Esophagus muscularis mucosa (tissue), 4 donors: Measurements from ENCODE around the gene BTN1A1. TPM values are rescaled to one million over a fixed set of nuclear protein-coding genes. Genes with fewer than 3 reads are reported as not detected.
A peak's percentile ranks its signal among the peaks of the same experiment; 100 is the strongest.

ENCODE experiments used
- DNase-seq: peaks from one replicate; pipeline ENCODE4 v3.0.0-alpha.2; 2017; ENCODE audit errors: extremely low spot score
- H3K27ac ChIP-seq, 4 donors: fragments of 200-600 bp; sonication (generic); replicated peaks in 1 of 4; 1 replicate in 3 of 4; 2 replicates in 1 of 4; pipeline ENCODE4 v1.5.1; 2016 to 2019; ENCODE audit warnings: mild to moderate bottlenecking in 1 of 4
- H3K27me3 ChIP-seq, 4 donors: fragments of 200-600 bp; sonication (generic); one replicate each; pipeline versions ENCODE4 v1.5.1 to v1.6.0; 2016 to 2019
- H3K36me3 ChIP-seq, 4 donors: fragments of 200-600 bp; sonication (generic); one replicate each; pipeline ENCODE4 v1.5.1; 2016 to 2019
- H3K4me1 ChIP-seq, 4 donors: fragments of 200-600 bp; sonication (generic); one replicate each; pipeline ENCODE4 v1.5.1; 2016 to 2019
- H3K4me3 ChIP-seq, 4 donors: fragments of 200-600 bp; sonication (generic); 1 replicate in 2 of 4; 2 replicates in 2 of 4; pipeline ENCODE4 v1.5.1; 2016 to 2019; ENCODE audit warnings: mild to moderate bottlenecking in 4 of 4, moderate library complexity in 1 of 4
- H3K9me3 ChIP-seq, 4 donors: fragments of 200-600 bp; sonication (generic); 1 replicate in 3 of 4; 2 replicates in 1 of 4; pipeline ENCODE4 v1.5.1; 2016 to 2019
- EP300 ChIP-seq: sonication (generic); formaldehyde crosslinking; IDR thresholded peaks from one replicate; pipeline ENCODE4 v1.6.1; 2017; ENCODE audit warnings: antibody characterized with exemption
- POLR2A ChIP-seq: fragments of 450-650 bp; IDR thresholded peaks from one replicate; pipeline ENCODE4 v1.6.1; 2017; ENCODE audit warnings: antibody characterized with exemption, moderate library complexity, mild to moderate bottlenecking, low read depth
- POLR2AphosphoS5 ChIP-seq, 2 donors: sonication (generic); formaldehyde crosslinking; IDR thresholded peaks; one replicate each; pipeline ENCODE4 v1.6.1; 2017; ENCODE audit warnings: antibody characterized with exemption in 2 of 2
- WGBS: methylation state at CpG from one replicate; pipeline ENCODE4 v1.1.5; 2018; 5-methylcytosine and 5-hydroxymethylcytosine counted together
- intact Hi-C: fragments of 100-400 bp; cut with DNase I; formaldehyde crosslinking; loops from one replicate; pipeline ENCODE4 v1.15.1; 2023
- total RNA-seq, 4 donors: library from RNA; depleted of rRNA; stranded (reverse); fragments of >200 nt; gene quantifications; one replicate each; pipeline versions ENCODE4 v1.1.0 to v1.2.1, GENCODE V29; 2016
- TF ChIP-seq, protein P1 (sequence below), 3 experiments: fragments of 200-600 bp in 2 of 3; fragments of 450-650 bp in 1 of 3; sonication (generic) in 2 of 3; IDR thresholded peaks; one replicate each; pipeline ENCODE4 v1.5.1; 2017 to 2019; ENCODE audit warnings: antibody characterized with exemption in 3 of 3, mild to moderate bottlenecking in 2 of 3, moderate library complexity in 1 of 3

BTN1A1 gene
- total RNA-seq, 4 donors from 2014 or later, result not detected

DNA sequence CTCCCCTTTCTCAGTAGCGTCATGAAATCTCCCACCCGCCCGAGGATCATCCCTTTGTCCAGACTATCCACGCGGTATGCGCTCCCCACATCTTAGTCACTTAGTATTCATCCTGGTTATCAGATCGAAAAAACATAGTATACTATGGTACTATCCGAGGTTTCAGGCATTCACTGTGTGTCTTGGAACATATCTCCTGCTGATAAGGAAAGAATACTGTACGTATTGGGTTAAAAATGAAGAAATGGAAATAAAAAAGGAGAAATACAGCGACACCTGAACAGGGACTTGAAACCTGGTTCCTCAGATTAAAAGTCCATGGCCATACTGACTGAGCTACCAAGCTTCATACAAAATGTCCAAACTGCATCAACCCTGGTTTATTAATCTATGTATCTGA, 52.1 kb downstream of the BTN1A1 start:
- no peak for DNase-seq
- TF ChIP-seq, protein P1, sequence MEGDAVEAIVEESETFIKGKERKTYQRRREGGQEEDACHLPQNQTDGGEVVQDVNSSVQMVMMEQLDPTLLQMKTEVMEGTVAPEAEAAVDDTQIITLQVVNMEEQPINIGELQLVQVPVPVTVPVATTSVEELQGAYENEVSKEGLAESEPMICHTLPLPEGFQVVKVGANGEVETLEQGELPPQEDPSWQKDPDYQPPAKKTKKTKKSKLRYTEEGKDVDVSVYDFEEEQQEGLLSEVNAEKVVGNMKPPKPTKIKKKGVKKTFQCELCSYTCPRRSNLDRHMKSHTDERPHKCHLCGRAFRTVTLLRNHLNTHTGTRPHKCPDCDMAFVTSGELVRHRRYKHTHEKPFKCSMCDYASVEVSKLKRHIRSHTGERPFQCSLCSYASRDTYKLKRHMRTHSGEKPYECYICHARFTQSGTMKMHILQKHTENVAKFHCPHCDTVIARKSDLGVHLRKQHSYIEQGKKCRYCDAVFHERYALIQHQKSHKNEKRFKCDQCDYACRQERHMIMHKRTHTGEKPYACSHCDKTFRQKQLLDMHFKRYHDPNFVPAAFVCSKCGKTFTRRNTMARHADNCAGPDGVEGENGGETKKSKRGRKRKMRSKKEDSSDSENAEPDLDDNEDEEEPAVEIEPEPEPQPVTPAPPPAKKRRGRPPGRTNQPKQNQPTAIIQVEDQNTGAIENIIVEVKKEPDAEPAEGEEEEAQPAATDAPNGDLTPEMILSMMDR (IDR thresholded peaks at IDR 0.05), result no peak
- TF ChIP-seq POLR2AphosphoS5 (IDR thresholded peaks at IDR 0.05) (no peak), POLR2A (no peak), EP300 (no peak)
- WGBS, result 94% methylated on average over 10 of the region's 10 CpGs
- no peaks in the 10 kb centered on the region for H3K27me3 ChIP-seq
- H3K36me3 ChIP-seq, result peaks cover 0 to 5% (median 0%) of the 10 kb centered on the region in 4 donors
- intact Hi-C loops, result loop anchor here (2.0 kb wide), 1 partner anchor 13 kb away; the partner anchor contains the start of gene HMGN4
- H3K27ac ChIP-seq, result no peak overlapping the region
- H3K4me1 ChIP-seq, result peaks cover 6 to 27% (median 21%) of the 10 kb centered on the region in 4 donors
- no peak overlapping the region for H3K4me3 ChIP-seq
- no peaks in the 10 kb centered on the region for H3K9me3 ChIP-seq

DNA sequence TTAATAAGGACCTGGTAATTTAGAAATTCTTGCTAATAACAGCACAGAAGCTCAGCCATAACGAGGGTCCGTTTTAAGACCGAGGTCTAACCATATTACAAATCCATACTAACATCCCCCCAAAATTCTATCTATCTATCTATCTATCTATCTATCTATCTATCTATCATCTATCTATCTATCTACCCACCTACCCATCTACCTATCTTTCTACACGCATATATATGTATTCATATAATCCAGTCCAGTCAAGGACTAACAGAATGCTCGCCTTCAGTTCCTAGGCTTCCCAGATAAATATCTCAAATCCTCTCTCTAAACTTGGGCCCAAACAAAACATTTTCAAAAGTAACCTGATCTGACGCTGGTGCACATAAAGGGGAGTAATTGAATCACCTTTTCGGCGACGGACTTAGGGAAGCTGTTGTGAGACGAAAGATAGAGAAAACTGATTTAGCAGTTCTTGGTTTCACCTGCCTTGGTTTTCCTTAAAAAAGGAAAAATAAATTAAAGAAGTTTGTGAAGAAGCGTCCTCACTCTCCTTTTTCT, 52.6 kb downstream of the BTN1A1 start:
- peak overlapping the region; percentile 75 to 85 (median 84) for H3K27ac ChIP-seq
- TF ChIP-seq, protein P1 (IDR thresholded peaks at IDR 0.05), result no peak
- TF ChIP-seq POLR2AphosphoS5 (IDR thresholded peaks at IDR 0.05), result no peak
- TF ChIP-seq POLR2A, result no peak
- no peak for TF ChIP-seq EP300
- intact Hi-C loops, result loop anchor here (2.0 kb wide), 1 partner anchor 14 kb away; the partner anchor contains the start of gene HMGN4

DNA sequence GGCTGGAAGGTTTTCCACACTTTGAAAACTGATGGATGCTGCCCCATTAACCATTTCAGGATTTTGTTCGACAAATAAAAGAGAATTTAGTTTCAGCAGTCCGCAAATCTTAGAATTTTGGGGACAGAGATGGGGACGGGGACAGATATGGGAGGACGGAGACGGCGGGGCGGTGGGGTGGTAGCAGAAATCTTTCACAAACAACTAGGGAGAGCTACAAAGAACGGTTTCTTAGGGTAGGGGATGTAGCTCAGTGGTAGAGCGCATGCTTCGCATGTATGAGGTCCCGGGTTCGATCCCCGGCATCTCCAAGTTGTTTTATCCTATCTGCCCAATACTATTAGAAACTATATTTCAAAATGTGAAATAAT, 53.1 kb downstream of the BTN1A1 start:
- peaks cover 6 to 27% (median 21%) of the 10 kb centered on the region in 4 donors for H3K4me1 ChIP-seq
- intact Hi-C loops, result loop anchor here (2.0 kb wide), 1 partner anchor 14 kb away; the partner anchor contains the start of gene HMGN4
- TF ChIP-seq, protein P1 (IDR thresholded peaks at IDR 0.05), result no peak
- TF ChIP-seq POLR2AphosphoS5 (IDR thresholded peaks at IDR 0.05) (peak in 1 of 2 donors; percentile 37), POLR2A (no peak), EP300 (no peak)
- H3K9me3 ChIP-seq, result no peaks in the 10 kb centered on the region
- H3K36me3 ChIP-seq, result no peaks in the 10 kb centered on the region
- DNase-seq, result no peak
- H3K4me3 ChIP-seq, result peak overlapping the region; percentile 51 to 62 (median 57)
- peak overlapping the region; percentile 75 to 85 (median 84) for H3K27ac ChIP-seq
- 1% methylated on average over 13 of the region's 13 CpGs for WGBS
- no peaks in the 10 kb centered on the region for H3K27me3 ChIP-seq

More for the DNA sequence above, 52.6 kb downstream of the BTN1A1 start:
- DNase-seq, result no peak
- peak overlapping the region; percentile 51 to 62 (median 57) for H3K4me3 ChIP-seq
- H3K27me3 ChIP-seq, result no peaks in the 10 kb centered on the region
- H3K9me3 ChIP-seq, result no peaks in the 10 kb centered on the region
- peaks cover 0 to under 1% (median 0%) of the 10 kb centered on the region in 4 donors for H3K36me3 ChIP-seq
- WGBS, result 54% methylated on average over 11 of the region's 11 CpGs
- peaks cover 6 to 27% (median 21%) of the 10 kb centered on the region in 4 donors for H3K4me1 ChIP-seq

DNA sequence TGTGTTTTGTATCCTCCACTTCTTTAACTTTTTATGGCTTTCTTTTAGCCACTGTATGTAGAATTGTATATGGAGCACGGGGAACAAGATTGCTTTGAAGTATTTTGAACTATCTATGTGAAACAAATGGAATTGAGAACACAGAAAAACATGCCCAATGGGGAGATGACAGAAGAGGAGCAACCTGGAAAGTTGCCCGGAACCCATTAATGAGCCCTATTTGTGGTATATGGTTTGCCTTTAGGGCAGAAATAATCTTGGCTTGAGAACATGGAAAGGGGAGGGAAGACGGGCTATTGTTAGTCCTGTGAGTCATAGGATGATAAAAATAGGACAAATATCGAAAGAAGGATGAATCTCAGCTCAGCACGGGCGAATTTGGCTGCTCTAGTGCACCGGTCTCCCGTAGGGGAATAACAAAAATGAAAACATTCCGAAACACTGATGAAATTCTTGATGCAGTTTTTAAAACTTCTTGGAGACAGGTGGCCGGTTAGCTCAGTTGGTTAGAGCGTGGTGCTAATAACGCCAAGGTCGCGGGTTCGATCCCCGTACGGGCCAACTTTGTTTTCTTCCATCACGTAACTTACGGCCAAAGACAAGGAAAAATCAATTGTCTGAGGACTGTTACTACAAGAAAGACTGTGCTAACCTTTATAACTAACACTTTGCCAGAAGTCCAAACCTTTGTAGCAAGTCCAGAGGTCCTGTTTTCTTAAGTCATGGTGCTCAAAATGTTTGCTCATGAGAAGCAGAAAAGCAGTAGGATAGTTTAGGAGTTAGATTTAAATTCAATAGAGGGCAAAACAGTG, 53.7 kb downstream of the BTN1A1 start:
- Histone ChIP-seq H3K27me3 (no peaks in the 10 kb centered on the region), H3K36me3 (no peaks in the 10 kb centered on the region), H3K4me3 (peak overlapping the region; percentile 51 to 62 (median 57)), H3K4me1 (peaks cover 6 to 27% (median 21%) of the 10 kb centered on the region in 4 donors), H3K27ac (peak overlapping the region; percentile 75 to 85 (median 84)), H3K9me3 (no peaks in the 10 kb centered on the region)
- TF ChIP-seq, protein P1 (IDR thresholded peaks at IDR 0.05), result no peak
- TF ChIP-seq EP300 (no peak), POLR2AphosphoS5 (IDR thresholded peaks at IDR 0.05) (peak; percentile 48 to 53)
- peak; percentile 94 for DNase-seq
- intact Hi-C loops, result loop anchor here (2.0 kb wide), 1 partner anchor 15 kb away; the partner anchor contains the start of gene HMGN4
- 1% methylated on average over 19 of the region's 19 CpGs for WGBS
